Endothelial cell of umbilical vein (primary cell): Measurements from ENCODE around the gene RAC3. TPM values are rescaled to one million over a fixed set of nuclear protein-coding genes. Genes with fewer than 3 reads are reported as not detected.

Experiments
- BruUV-seq: library from RNA; stranded (reverse); fragments of 400-500 nt; replicated peaks from 2 replicates; lab custom pipeline; 2021; lab: Mats Ljungman, UMichigan
- CTCF ChIA-PET: fragments of 300-600, 350-600 bp; sonication (Branson Sonifier 250); formaldehyde crosslinking; loops from one replicate; lab custom pipeline; 2021; ENCODE audit warnings: antibody characterized with exemption, inconsistent platforms; lab: Charles Lee
- POLR2A ChIA-PET: fragments of 300-600, 350-600 bp; sonication (Branson Sonifier 250); formaldehyde crosslinking; loops from one replicate; lab custom pipeline; 2021; ENCODE audit warnings: antibody characterized with exemption, inconsistent platforms; lab: Charles Lee
- DNase-seq: peaks from one replicate; pipeline ENCODE4 v3.0.0-alpha.2; 2011; ENCODE audit warnings: low read depth, low spot score
- FAIRE-seq: peaks from 2 replicates; lab custom pipeline; 2011; peaks lifted over from hg19 to GRCh38; lab: Jason Lieb, UNC
- H2AFZ ChIP-seq: 2 replicates; pipeline ENCODE4 v1.6.0; 2012; ENCODE audit warnings: low read depth, low read length, control low read depth, inconsistent platforms
- H3K27ac ChIP-seq: 2 replicates; pipeline ENCODE4 v1.5.1; 2011; ENCODE audit warnings: low read depth, mild to moderate bottlenecking, control low read depth, low read length, moderate library complexity; ENCODE audit not compliant: insufficient read depth
- H3K27me3 ChIP-seq, 2 experiments: 2 replicates each; pipeline versions ENCODE4 v1.6.0 to v1.6.1; 2011; ENCODE audit warnings: low read length in 2 of 2, mixed read lengths in 1 of 2; ENCODE audit not compliant: control insufficient read depth in 2 of 2, insufficient read depth in 2 of 2
- H3K36me3 ChIP-seq, 2 experiments: 2 replicates in 1 of 2; 3 replicates in 1 of 2; pipeline ENCODE4 v1.5.1; 2011; ENCODE audit warnings: low read length in 2 of 2, mild to moderate bottlenecking in 1 of 2, moderate library complexity in 1 of 2; ENCODE audit not compliant: control insufficient read depth in 2 of 2, insufficient read depth in 2 of 2; ENCODE audit errors: extremely low read depth in 1 of 2
- H3K4me1 ChIP-seq: 3 replicates; pipeline ENCODE4 v1.5.1; 2011; ENCODE audit warnings: mild to moderate bottlenecking, low read length; ENCODE audit not compliant: control insufficient read depth, insufficient read depth; ENCODE audit errors: extremely low read depth
- H3K4me2 ChIP-seq: 2 replicates; pipeline ENCODE4 v1.6.1; 2011; ENCODE audit warnings: low read length, control low read depth, mixed read lengths; ENCODE audit not compliant: insufficient read depth
- H3K4me3 ChIP-seq, 3 experiments: fragments of 200-600 bp in 1 of 3; sonication (generic), shearing (Covaris generic) in 1 of 3; replicated peaks in 1 of 3; 2 replicates each; pipeline ENCODE4 v1.5.1; 2011 to 2016; ENCODE audit warnings: control low read depth in 3 of 3, low read length in 3 of 3, mild to moderate bottlenecking in 2 of 3, inconsistent platforms in 1 of 3, low read depth in 1 of 3, moderate library complexity in 1 of 3; ENCODE audit not compliant: insufficient read depth in 1 of 3
- H3K79me2 ChIP-seq: 2 replicates; pipeline ENCODE4 v1.6.0; 2012; ENCODE audit warnings: low read length, inconsistent platforms; ENCODE audit not compliant: control insufficient read depth, insufficient read depth
- H3K9ac ChIP-seq: replicated peaks from 2 replicates; pipeline ENCODE3; 2011; ENCODE audit warnings: low read length, control low read depth; ENCODE audit not compliant: insufficient read depth; ENCODE audit errors: extremely low read depth
- H3K9me1 ChIP-seq: replicated peaks from 3 replicates; pipeline ENCODE4 v1.6.0; 2011; ENCODE audit warnings: mild to moderate bottlenecking, low read length; ENCODE audit not compliant: control insufficient read depth, insufficient read depth; ENCODE audit errors: extremely low read depth
- H3K9me3 ChIP-seq: replicated peaks from 2 replicates; pipeline ENCODE4 v1.5.1; 2012; ENCODE audit warnings: low read length, inconsistent platforms; ENCODE audit not compliant: control insufficient read depth, insufficient read depth
- H4K20me1 ChIP-seq: replicated peaks from 2 replicates; pipeline ENCODE3; 2011; ENCODE audit warnings: mild to moderate bottlenecking, low read length; ENCODE audit not compliant: control insufficient read depth, insufficient read depth; ENCODE audit errors: extremely low read depth
- EZH2 ChIP-seq: IDR thresholded peaks from 2 replicates; pipeline ENCODE4 v1.6.1; 2012; ENCODE audit warnings: borderline replicate concordance, low read depth, mild to moderate bottlenecking, moderate library complexity, low read length, inconsistent platforms; ENCODE audit not compliant: severe bottlenecking
- FOS ChIP-seq: IDR thresholded peaks from 2 replicates; pipeline ENCODE4 v1.6.1; 2011; ENCODE audit warnings: mild to moderate bottlenecking, low read length, moderate library complexity, borderline replicate concordance; ENCODE audit not compliant: insufficient read depth
- GATA2 ChIP-seq: IDR thresholded peaks from 2 replicates; pipeline ENCODE4 v1.7.0; 2011; ENCODE audit warnings: low read depth, mild to moderate bottlenecking, moderate library complexity, mixed read lengths, low read length; ENCODE audit not compliant: insufficient read length, insufficient read depth
- JUN ChIP-seq: IDR thresholded peaks from 2 replicates; pipeline ENCODE4 v1.6.1; 2011; ENCODE audit warnings: borderline replicate concordance, low read depth; ENCODE audit not compliant: insufficient read length, insufficient read depth
- MYC ChIP-seq: IDR thresholded peaks from one replicate; pipeline ENCODE4 v1.6.1; 2011; ENCODE audit warnings: mild to moderate bottlenecking, low read depth, low read length
- POLR2A ChIP-seq: IDR thresholded peaks from 2 replicates; pipeline ENCODE4 v1.6.1; 2012; ENCODE audit warnings: low read depth, mild to moderate bottlenecking, control low read depth, low read length
- POLR2AphosphoS5 ChIP-seq: IDR thresholded peaks from 2 replicates; pipeline ENCODE4 v1.6.1; 2012; ENCODE audit warnings: low read depth, mild to moderate bottlenecking, control low read depth, low read length, moderate library complexity; ENCODE audit not compliant: insufficient read depth
- dilution Hi-C: fragments of 300-500 bp; cut with MboI; formaldehyde crosslinking; loops from one replicate; pipeline ENCODE4 v1.15.0; 2019; ENCODE audit warnings: low sequenced_read_pairs; ENCODE audit not compliant: extremely low pct_ligation_motif_present
- intact Hi-C: fragments of 100-400 bp; cut with micrococcal nuclease; formaldehyde crosslinking; loops from one replicate; pipeline ENCODE4 v1.10.0; 2022
- polyA plus RNA-seq, 4 experiments: library from polyadenylated mRNA; depleted of rRNA in 3 of 4; stranded (reverse) in 3 of 4; unstranded in 1 of 4; fragments of >200 nt; gene quantifications; 2 replicates each; pipeline versions ENCODE4 v1.2.1 to v1.2.3, GENCODE V29; 2011 to 2012; ENCODE audit warnings: missing spikeins in 1 of 4
- total RNA-seq: library from RNA; stranded (reverse); gene quantifications from 2 replicates; pipeline ENCODE4 v1.2.3, GENCODE V29; 2021
- TF ChIP-seq, protein P1 (sequence below): IDR thresholded peaks from 2 replicates; pipeline ENCODE4 v1.6.1; 2011; ENCODE audit not compliant: insufficient read depth, insufficient read length
- TF ChIP-seq, protein P2 (sequence below), 2 donors: IDR thresholded peaks; 1 replicate in 1 of 2; 2 replicates in 1 of 2; pipeline ENCODE4 v1.5.1; 2011; ENCODE audit warnings: low read length in 2 of 2, mild to moderate bottlenecking in 2 of 2, moderate library complexity in 2 of 2, control low read depth in 1 of 2, inconsistent platforms in 1 of 2, low read depth in 1 of 2; ENCODE audit not compliant: insufficient read depth in 1 of 2; ENCODE audit errors: extremely low read depth in 1 of 2

Gene RAC3
- total and polyA plus RNA-seq, 2 donors (not counting 3 experiments of a cell fraction or from before 2014, with no cell fraction given): 34.1 to 56.0 TPM

DNA sequence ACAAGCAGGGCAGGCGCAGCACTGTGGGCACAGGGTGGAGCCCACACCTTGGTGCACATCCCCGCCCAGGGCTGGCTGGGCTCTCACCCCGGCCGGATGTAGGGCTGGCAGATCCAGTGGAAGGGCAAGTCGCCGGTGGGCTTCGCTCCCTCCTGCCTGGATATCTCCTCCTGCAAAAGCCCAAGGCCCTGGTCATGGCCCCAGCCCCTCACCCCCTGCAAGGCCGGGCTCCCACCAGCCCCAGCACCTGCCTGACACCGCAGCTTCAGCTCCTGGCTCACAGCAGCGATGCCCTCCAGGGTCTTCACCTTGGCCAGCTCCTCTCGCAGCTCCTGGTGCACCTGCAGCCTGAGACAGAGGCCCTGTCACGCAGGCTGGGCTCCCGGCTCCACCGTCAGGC lies 29.1 kb downstream of the RAC3 start:
- Histone ChIP-seq H3K79me2 (peaks cover 7% of the 10 kb centered on the region), H3K36me3 (peaks cover 5 to 49% of the 10 kb centered on the region in 2 experiments), H3K4me3 (no peak overlapping the region), H3K27me3 (no peaks in the 10 kb centered on the region), H3K9me3 (no peaks in the 10 kb centered on the region), H2AFZ (no peak overlapping the region), H4K20me1 (no peaks in the 10 kb centered on the region), H3K4me2 (no peak overlapping the region), H3K9ac (no peak overlapping the region), H3K4me1 (peaks cover 9% of the 10 kb centered on the region), H3K27ac (no peak overlapping the region), H3K9me1 (no peaks in the 10 kb centered on the region)
- CTCF ChIA-PET: no interaction called here
- intact Hi-C loops (no loop called here), dilution Hi-C loops (no loop called here)
- no peak for DNase-seq
- TF ChIP-seq JUN (no peak), POLR2AphosphoS5 (no peak), POLR2A (no peak), FOS (no peak), GATA2 (no peak), MYC (no peak), EZH2 (no peak)
- TF ChIP-seq, protein P1, sequence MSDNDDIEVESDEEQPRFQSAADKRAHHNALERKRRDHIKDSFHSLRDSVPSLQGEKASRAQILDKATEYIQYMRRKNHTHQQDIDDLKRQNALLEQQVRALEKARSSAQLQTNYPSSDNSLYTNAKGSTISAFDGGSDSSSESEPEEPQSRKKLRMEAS: no peak
- TF ChIP-seq, protein P2, sequence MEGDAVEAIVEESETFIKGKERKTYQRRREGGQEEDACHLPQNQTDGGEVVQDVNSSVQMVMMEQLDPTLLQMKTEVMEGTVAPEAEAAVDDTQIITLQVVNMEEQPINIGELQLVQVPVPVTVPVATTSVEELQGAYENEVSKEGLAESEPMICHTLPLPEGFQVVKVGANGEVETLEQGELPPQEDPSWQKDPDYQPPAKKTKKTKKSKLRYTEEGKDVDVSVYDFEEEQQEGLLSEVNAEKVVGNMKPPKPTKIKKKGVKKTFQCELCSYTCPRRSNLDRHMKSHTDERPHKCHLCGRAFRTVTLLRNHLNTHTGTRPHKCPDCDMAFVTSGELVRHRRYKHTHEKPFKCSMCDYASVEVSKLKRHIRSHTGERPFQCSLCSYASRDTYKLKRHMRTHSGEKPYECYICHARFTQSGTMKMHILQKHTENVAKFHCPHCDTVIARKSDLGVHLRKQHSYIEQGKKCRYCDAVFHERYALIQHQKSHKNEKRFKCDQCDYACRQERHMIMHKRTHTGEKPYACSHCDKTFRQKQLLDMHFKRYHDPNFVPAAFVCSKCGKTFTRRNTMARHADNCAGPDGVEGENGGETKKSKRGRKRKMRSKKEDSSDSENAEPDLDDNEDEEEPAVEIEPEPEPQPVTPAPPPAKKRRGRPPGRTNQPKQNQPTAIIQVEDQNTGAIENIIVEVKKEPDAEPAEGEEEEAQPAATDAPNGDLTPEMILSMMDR (IDR thresholded peaks at IDR 0.05; ENCODE audit: extremely low read depth in 1 of 2, insufficient read depth in 1 of 2, low read depth in 1 of 2, low read length in 2 of 2): no peak
- POLR2A ChIA-PET: no interaction called here
- no TSS peak for BruUV-seq
- FAIRE-seq: no peak
